SK-N-DZ (cell line): Measurements from ENCODE around the gene OASL.

Experiments used
- DNase-seq: peaks from one replicate; pipeline ENCODE4 v3.0.0-alpha.2; 2015; ENCODE audit warnings: low spot score

Gene OASL

GRCh38 chr12:120992989-120993388 is 46.1 kb downstream of the OASL start:
- no peak for DNase-seq

DNA sequence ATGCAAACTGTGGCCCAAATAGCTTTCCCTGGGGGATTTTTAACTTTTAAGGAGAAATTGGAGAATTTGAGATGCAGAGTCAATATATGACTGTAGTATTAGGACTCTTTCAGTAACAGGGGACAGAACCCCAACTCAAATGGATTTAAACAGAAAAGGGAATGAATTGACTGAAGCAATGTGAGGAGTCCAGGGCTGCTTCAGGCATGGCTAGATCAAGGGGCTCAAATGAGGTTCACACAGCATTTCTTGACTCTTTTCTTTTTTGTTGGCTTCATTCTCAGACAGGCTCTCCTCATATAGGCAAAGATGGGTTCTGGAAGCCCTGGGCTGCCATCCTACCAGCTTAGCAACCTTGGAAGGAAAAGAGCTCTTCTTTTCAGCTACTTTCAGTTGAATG is 47.1 kb downstream of the OASL start:
- no peak for DNase-seq

- DNase-seq, result no peak
Measured at GRCh38 chr12:120990487-120991055, 48.5 kb downstream of the OASL start.

GRCh38 chr12:120989687-120990086 is 49.4 kb downstream of the OASL start:
- DNase-seq, result no peak

- DNase-seq, result no peak
Measured at GRCh38 chr12:120988658-120989057, 50.4 kb downstream of the OASL start.

DNA sequence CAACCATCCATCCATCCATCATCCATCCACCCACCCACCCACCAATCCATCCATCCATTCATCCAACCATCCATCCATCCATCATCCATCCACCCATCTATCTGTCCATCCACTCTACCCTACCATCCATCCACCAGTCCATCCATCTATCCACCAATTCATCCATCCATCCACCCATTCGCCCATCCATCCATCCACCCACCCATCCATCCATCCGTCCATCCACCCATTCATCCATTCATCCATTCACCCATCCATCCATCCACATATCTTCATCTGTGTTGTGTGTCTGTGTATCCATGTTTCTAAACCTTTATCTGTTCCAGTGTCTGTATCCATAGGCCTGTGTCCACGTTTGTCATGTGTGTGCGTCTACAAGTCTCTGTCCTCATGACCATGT is 50.8 kb downstream of the OASL start:
- DNase-seq, result no peak

DNA sequence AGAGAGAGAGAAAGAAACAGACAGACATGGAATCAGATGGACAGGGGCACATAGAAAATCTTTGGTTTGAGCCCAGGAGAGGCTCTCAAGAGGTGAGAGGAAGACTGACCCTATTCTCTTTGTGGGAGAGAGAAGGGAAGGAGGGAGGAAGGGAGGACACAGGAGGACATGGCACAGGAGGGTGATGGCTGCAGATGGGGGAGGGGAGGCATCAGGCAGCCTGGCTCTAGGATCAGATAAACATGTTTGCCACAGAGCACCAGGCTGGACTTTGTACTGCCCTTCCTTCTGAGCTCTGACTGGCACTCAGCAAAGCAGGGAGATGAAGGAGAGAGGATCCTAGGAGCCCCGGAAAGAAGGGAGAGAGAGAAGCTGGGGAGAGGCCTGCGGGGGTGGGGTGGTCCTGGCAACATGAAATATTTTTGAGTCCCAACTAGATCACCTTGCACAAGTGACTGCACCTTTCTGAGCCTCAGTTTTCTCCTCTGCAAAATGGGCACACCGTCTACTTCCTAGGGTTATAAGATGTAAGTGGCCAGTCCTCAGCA is 54.6 kb downstream of the OASL start:
- DNase-seq, result no peak

DNA sequence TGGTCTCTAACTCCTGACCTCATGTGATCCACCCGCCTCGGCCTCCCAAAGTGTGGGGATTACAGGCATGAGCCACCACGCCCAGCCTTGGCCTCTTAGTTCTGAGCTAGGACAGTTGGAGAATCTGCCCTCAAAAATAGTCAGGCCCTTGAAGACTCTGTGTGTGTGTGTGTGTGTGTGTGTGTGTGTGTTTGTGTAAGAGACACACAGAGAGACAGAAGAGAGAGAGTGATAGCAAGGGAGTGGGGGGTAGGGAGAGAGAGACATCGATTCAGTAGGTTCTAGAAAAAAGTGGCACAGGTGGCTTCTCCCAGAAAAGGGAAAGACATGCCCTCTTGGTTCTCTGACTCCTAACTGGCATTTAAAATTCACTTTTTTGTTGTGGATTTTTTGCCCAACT is 55.3 kb downstream of the OASL start:
- no peak for DNase-seq

DNA sequence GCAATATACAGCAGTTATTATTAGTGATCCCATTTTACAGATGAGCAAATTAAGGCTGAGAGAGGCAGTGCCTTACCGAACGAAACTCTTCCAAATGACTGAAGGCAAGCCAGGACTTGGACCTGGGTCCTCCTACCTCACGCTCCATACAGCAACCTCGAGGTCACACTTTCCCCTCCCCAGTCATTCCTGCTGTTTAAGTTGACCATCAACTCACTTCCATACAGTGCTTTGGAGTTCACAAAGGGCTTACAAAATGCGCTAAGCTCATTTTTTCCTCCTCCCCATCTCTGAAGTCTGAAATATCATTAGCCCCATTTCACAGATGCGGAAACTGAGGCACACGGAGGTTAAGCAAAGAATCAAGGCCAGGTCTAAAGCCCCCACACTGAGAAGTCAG is 56.4 kb downstream of the OASL start:
- no peak for DNase-seq

- no peak for DNase-seq
Measured at GRCh38 chr12:120981407-120981941, 57.6 kb downstream of the OASL start.

- DNase-seq, result no peak
Measured at GRCh38 chr12:120980800-120981368, 58.2 kb downstream of the OASL start.

DNA sequence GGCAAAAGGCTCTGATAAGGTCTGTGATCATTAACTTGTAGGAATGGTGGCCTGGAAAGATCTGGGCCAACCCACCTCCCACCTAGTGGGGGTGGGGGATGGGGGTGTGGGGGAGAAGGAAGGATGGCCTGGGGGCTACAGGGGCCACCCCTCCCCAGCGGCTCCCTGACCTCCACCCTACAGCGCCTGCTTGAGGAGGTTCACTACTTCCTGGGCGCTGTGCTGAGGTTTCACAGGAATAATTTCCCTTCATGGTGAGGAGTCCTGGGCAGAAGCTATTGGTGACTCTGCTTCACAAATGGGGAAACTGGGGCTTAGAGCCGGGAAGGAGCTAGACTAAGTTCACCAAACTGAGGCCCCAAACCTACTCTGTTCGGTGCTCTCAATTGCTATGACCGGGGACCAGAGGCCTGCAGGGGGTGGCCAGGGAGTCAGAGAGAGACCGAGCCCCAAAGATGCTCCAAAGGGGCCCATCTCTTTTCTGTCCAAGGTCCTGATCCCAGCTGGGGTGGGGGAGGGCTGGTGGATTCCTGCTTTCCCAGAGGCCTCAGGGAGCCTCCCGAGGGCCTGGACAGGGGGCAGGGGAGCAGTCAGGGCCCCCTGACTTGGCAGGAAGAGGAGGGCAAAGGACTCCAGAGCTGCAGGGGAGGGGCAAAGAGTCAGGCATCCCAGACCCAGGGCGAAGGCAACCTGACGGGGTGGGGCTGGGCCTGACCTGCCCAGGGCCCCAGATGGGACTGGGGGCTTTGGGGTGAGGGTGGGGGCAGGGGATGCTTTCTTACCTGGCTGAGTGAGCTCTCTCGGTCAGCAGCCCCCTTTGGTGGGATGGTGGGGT is 59.0 kb downstream of the OASL start:
- no peak for DNase-seq

GRCh38 chr12:120979220-120979861 is 59.7 kb downstream of the OASL start:
- no peak for DNase-seq

GRCh38 chr12:120978296-120979219 is 60.5 kb downstream of the OASL start, which contains the start of gene HNF1A:
HNF1A (plus strand) TSS chr12:120978543; CDS start chr12:120978769, 226 bp downstream.
- no peak for DNase-seq

- no peak for DNase-seq
Measured at GRCh38 chr12:120977531-120978295, 61.3 kb downstream of the OASL start.

GRCh38 chr12:120972870-120973543 is 66.0 kb downstream of the OASL start:
- DNase-seq, result no peak

DNA sequence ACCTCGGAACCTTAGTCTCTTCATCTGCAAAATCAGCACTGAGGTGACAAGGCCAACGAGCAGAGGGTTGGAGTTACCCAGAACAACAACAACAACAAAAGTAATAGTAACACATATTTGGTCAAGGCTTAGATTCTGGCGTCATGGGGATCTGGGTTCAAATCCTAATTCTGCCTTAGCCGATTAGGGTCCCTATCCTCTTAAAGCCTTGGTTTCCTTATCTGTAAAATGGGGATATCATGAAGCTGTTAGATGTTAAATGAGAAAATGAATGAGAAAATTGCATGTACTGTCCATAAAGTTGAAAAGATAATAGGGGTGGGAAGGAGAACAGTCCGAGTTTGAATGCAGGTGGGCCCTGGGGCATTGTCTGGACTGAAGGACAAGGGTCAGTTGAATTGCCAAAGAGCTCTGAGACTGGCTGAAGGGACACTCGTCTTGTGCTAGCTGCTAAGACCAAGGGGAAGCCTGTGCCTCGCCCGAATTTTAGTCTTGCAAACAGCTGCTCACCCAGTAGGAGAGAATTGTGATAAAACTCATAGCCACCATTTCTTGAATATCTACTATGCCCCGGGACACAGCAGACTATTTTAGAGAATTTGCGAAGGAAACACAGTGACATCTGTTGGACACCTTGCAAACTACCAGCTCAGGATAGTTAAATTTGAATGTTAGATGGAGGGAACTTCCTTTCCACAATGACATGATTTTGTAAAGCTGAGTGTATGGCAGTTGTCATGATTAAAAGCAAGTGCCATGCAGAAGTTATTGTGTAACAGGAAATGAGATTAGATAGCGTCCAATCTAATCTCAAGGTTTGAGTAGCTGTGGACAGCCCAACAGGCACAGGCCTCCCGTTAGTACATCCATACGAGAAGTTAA is 67.5 kb downstream of the OASL start:
- peak; percentile 67 for DNase-seq

- no peak for DNase-seq
Measured at GRCh38 chr12:120970310-120970709, 68.7 kb downstream of the OASL start.
